Astrocyte (in vitro differentiated cells and primary cell): ENCODE measurements around the gene TCP11. TPM values are rescaled to one million over a fixed set of nuclear protein-coding genes. Genes with fewer than 3 reads are reported as not detected.

Source experiments
- DNase-seq: peaks from one replicate; pipeline ENCODE4 v3.0.0-alpha.2; 2010; ENCODE audit warnings: low read depth
- FAIRE-seq: peaks from 2 replicates; lab custom pipeline; 2011; peaks lifted over from hg19 to GRCh38; lab: Jason Lieb, UNC
- H2AFZ ChIP-seq: 2 replicates; pipeline ENCODE4 v1.6.0; 2012; ENCODE audit warnings: low read depth, low read length, inconsistent platforms
- H3K27ac ChIP-seq: 2 replicates; pipeline ENCODE4 v1.5.1; 2011; ENCODE audit warnings: low read depth, low read length, inconsistent platforms
- H3K27me3 ChIP-seq: 2 replicates; pipeline ENCODE4 v1.6.0; 2011; ENCODE audit warnings: low read length, inconsistent platforms; ENCODE audit not compliant: insufficient read depth
- H3K36me3 ChIP-seq: 2 replicates; pipeline ENCODE4 v1.5.1; 2011; ENCODE audit warnings: low read length, inconsistent platforms; ENCODE audit not compliant: insufficient read depth
- H3K4me1 ChIP-seq: 2 replicates; pipeline ENCODE4 v1.5.1; 2011; ENCODE audit warnings: low read length, inconsistent platforms; ENCODE audit not compliant: insufficient read depth
- H3K4me2 ChIP-seq: 2 replicates; pipeline ENCODE4 v1.6.0; 2012; ENCODE audit warnings: low read length, inconsistent platforms
- H3K4me3 ChIP-seq: 2 replicates; pipeline ENCODE4 v1.5.1; 2011; ENCODE audit warnings: low read depth, mild to moderate bottlenecking, low read length, inconsistent platforms; ENCODE audit not compliant: insufficient read depth
- H3K79me2 ChIP-seq: 2 replicates; pipeline ENCODE4 v1.6.0; 2012; ENCODE audit warnings: mild to moderate bottlenecking, low read length, inconsistent platforms; ENCODE audit not compliant: insufficient read depth
- H3K9ac ChIP-seq: 2 replicates; pipeline ENCODE4 v1.6.0; 2012; ENCODE audit warnings: mild to moderate bottlenecking, low read length, inconsistent platforms
- H3K9me3 ChIP-seq: 2 replicates; pipeline ENCODE4 v1.5.1; 2012; ENCODE audit warnings: low read depth, mild to moderate bottlenecking, low read length, inconsistent platforms; ENCODE audit not compliant: insufficient read depth
- H4K20me1 ChIP-seq: 2 replicates; pipeline ENCODE4 v1.6.0; 2012; ENCODE audit warnings: low read length, inconsistent platforms; ENCODE audit not compliant: insufficient read depth
- H3K27ac Mint-ChIP-seq: one replicate; pipeline ENCODE4 v1.8.0; 2021; ENCODE audit warnings: mild to moderate bottlenecking, mixed read lengths; ENCODE audit not compliant: unreplicated experiment
- H3K27me3 Mint-ChIP-seq: one replicate; pipeline ENCODE4 v1.8.0; 2021; ENCODE audit warnings: low read depth, mixed read lengths; ENCODE audit not compliant: unreplicated experiment
- H3K36me3 Mint-ChIP-seq: one replicate; pipeline ENCODE4 v1.8.0; 2021; ENCODE audit warnings: low read depth, mixed read lengths; ENCODE audit not compliant: unreplicated experiment
- H3K4me1 Mint-ChIP-seq: one replicate; pipeline ENCODE4 v1.8.0; 2021; ENCODE audit warnings: low read depth, mixed read lengths; ENCODE audit not compliant: unreplicated experiment
- H3K4me3 Mint-ChIP-seq: one replicate; pipeline ENCODE4 v1.8.0; 2021; ENCODE audit warnings: mild to moderate bottlenecking, moderate library complexity, mixed read lengths; ENCODE audit not compliant: unreplicated experiment
- H3K9me3 Mint-ChIP-seq: one replicate; pipeline ENCODE4 v1.8.0; 2021; ENCODE audit warnings: mild to moderate bottlenecking, mixed read lengths; ENCODE audit not compliant: unreplicated experiment
- EZH2 ChIP-seq: IDR thresholded peaks from 2 replicates; pipeline ENCODE4 v1.6.1; 2012; ENCODE audit warnings: mild to moderate bottlenecking, low read length, inconsistent platforms; ENCODE audit not compliant: insufficient read depth
- total RNA-seq: library from RNA; stranded (reverse); gene quantifications from 2 replicates; pipeline ENCODE4 v1.2.1, GENCODE V29; 2021
- TF ChIP-seq, protein P1 (sequence below): IDR thresholded peaks from 2 replicates; pipeline ENCODE4 v1.5.1; 2011; ENCODE audit warnings: low read depth, mild to moderate bottlenecking, inconsistent platforms, low read length, moderate library complexity; ENCODE audit not compliant: insufficient read depth

TCP11 gene
- total RNA-seq, 1 donor from 2014 or later, result not detected

- Histone ChIP-seq H3K4me2 (no peak overlapping the region), H3K79me2 (no peaks in the 10 kb centered on the region), H3K9ac (no peak overlapping the region), H3K27me3 (no peaks in the 10 kb centered on the region), H4K20me1 (no peaks in the 10 kb centered on the region), H3K27ac (no peak overlapping the region), H3K36me3 (no peaks in the 10 kb centered on the region), H3K9me3 (no peaks in the 10 kb centered on the region), H3K4me1 (peaks cover 40% of the 10 kb centered on the region), H2AFZ (no peak overlapping the region), H3K4me3 (no peak overlapping the region)
- no peaks in the 10 kb centered on the region for H3K36me3 Mint-ChIP-seq
- no peak overlapping the region for H3K27ac Mint-ChIP-seq
- H3K27me3 Mint-ChIP-seq, result peaks cover 7% of the 10 kb centered on the region
- no peak for DNase-seq
- TF ChIP-seq, protein P1, sequence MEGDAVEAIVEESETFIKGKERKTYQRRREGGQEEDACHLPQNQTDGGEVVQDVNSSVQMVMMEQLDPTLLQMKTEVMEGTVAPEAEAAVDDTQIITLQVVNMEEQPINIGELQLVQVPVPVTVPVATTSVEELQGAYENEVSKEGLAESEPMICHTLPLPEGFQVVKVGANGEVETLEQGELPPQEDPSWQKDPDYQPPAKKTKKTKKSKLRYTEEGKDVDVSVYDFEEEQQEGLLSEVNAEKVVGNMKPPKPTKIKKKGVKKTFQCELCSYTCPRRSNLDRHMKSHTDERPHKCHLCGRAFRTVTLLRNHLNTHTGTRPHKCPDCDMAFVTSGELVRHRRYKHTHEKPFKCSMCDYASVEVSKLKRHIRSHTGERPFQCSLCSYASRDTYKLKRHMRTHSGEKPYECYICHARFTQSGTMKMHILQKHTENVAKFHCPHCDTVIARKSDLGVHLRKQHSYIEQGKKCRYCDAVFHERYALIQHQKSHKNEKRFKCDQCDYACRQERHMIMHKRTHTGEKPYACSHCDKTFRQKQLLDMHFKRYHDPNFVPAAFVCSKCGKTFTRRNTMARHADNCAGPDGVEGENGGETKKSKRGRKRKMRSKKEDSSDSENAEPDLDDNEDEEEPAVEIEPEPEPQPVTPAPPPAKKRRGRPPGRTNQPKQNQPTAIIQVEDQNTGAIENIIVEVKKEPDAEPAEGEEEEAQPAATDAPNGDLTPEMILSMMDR, result no peak
- no peak for TF ChIP-seq EZH2
- no peak overlapping the region for H3K4me3 Mint-ChIP-seq
- no peaks in the 10 kb centered on the region for H3K9me3 Mint-ChIP-seq
- H3K4me1 Mint-ChIP-seq, result peaks cover 19% of the 10 kb centered on the region
- no peak for FAIRE-seq
Observed at GRCh38 chr6:35177157-35177556, 36.0 kb upstream of the TCP11 start.

- no peaks in the 10 kb centered on the region for H3K27me3 ChIP-seq
- DNase-seq, result no peak
- no peak overlapping the region for H3K4me3 ChIP-seq
- Mint-ChIP-seq H3K4me3 (no peak overlapping the region), H3K36me3 (no peaks in the 10 kb centered on the region), H3K4me1 (peaks cover 18% of the 10 kb centered on the region), H3K9me3 (no peaks in the 10 kb centered on the region), H3K27me3 (peaks cover 8% of the 10 kb centered on the region), H3K27ac (no peak overlapping the region)
- H4K20me1 ChIP-seq, result no peaks in the 10 kb centered on the region
- no peak overlapping the region for H3K9ac ChIP-seq
- no peak for FAIRE-seq
- peaks cover 33% of the 10 kb centered on the region for H3K4me1 ChIP-seq
- TF ChIP-seq, protein P1, result no peak
- no peak for TF ChIP-seq EZH2
- H3K79me2 ChIP-seq, result no peaks in the 10 kb centered on the region
- no peaks in the 10 kb centered on the region for H3K9me3 ChIP-seq
- no peak overlapping the region for H2AFZ ChIP-seq
- no peaks in the 10 kb centered on the region for H3K36me3 ChIP-seq
- H3K4me2 ChIP-seq, result no peak overlapping the region
- H3K27ac ChIP-seq, result no peak overlapping the region
Observed at GRCh38 chr6:35176301-35177024, 35.3 kb upstream of the TCP11 start.

GRCh38 chr6:35174501-35174900 lies 33.4 kb upstream of the TCP11 start:
- H3K4me1 ChIP-seq, result peaks cover 47% of the 10 kb centered on the region
- Mint-ChIP-seq H3K27ac (no peak overlapping the region), H3K27me3 (peaks cover 14% of the 10 kb centered on the region), H3K9me3 (no peaks in the 10 kb centered on the region), H3K4me1 (peaks cover 15% of the 10 kb centered on the region), H3K4me3 (no peak overlapping the region), H3K36me3 (no peaks in the 10 kb centered on the region)
- H3K27me3 ChIP-seq, result no peaks in the 10 kb centered on the region
- H3K36me3 ChIP-seq, result no peaks in the 10 kb centered on the region
- H3K9ac ChIP-seq, result no peak overlapping the region
- H3K9me3 ChIP-seq, result no peaks in the 10 kb centered on the region
- DNase-seq (no peak), FAIRE-seq (no peak)
- no peak overlapping the region for H3K4me3 ChIP-seq
- no peak overlapping the region for H2AFZ ChIP-seq
- no peak overlapping the region for H3K4me2 ChIP-seq
- no peaks in the 10 kb centered on the region for H4K20me1 ChIP-seq
- no peak for TF ChIP-seq EZH2
- TF ChIP-seq, protein P1, result no peak
- H3K27ac ChIP-seq, result no peak overlapping the region
- H3K79me2 ChIP-seq, result no peaks in the 10 kb centered on the region
